ENCODE measurements around the gene FSTL5. TPM values are rescaled to one million over a fixed set of nuclear protein-coding genes. Genes with fewer than 3 reads are reported as not detected.

FSTL5 gene
- total RNA-seq, 1 donor from 2014 or later = not detected

GRCh38 chr4:161629694-161630441 lies 533.9 kb downstream of the FSTL5 start:
- no peak for TF ChIP-seq CTCF (IDR thresholded peaks at IDR 0.05)

GRCh38 chr4:161604516-161605300 lies 559.1 kb downstream of the FSTL5 start:
- no peaks in the 10 kb centered on the region for H3K4me1 ChIP-seq
- ATAC-seq = peak in 1 of 2 donors; percentile 47
- TF ChIP-seq CTCF (IDR thresholded peaks at IDR 0.05) = no peak
- DNase-seq = no peak
- H3K36me3 ChIP-seq = no peaks in the 10 kb centered on the region
- intact Hi-C loops (cut with DNase I) = no loop called here
- no peak overlapping the region for H3K4me3 ChIP-seq
- H3K27me3 ChIP-seq (ENCODE audit: low read depth) = no peaks in the 10 kb centered on the region
- no peaks in the 10 kb centered on the region for H3K9me3 ChIP-seq
- H3K27ac ChIP-seq = no peak overlapping the region

More at GRCh38 chr4:161629694-161630441, 533.9 kb downstream of the FSTL5 start:
- Histone ChIP-seq H3K36me3 (no peaks in the 10 kb centered on the region), H3K9me3 (no peaks in the 10 kb centered on the region), H3K4me3 (no peak overlapping the region), H3K27me3 (ENCODE audit: low read depth) (no peaks in the 10 kb centered on the region), H3K27ac (no peak overlapping the region), H3K4me1 (no peaks in the 10 kb centered on the region)
- no peak for ATAC-seq
- intact Hi-C loops (cut with DNase I) = no loop called here
- no peak for DNase-seq

- no peak for TF ChIP-seq CTCF (IDR thresholded peaks at IDR 0.05)
- intact Hi-C loops (cut with DNase I) = no loop called here
- DNase-seq = no peak
- ATAC-seq = no peak
- no peaks in the 10 kb centered on the region for H3K27me3 ChIP-seq (ENCODE audit: low read depth)
- no peaks in the 10 kb centered on the region for H3K36me3 ChIP-seq
- no peak overlapping the region for H3K27ac ChIP-seq
- H3K4me1 ChIP-seq = no peaks in the 10 kb centered on the region
- H3K9me3 ChIP-seq = no peaks in the 10 kb centered on the region
- H3K4me3 ChIP-seq = no peak overlapping the region
These were observed 562.8 kb downstream of the FSTL5 start for GRCh38 chr4:161601011-161601410.

- Histone ChIP-seq H3K9me3 (no peaks in the 10 kb centered on the region), H3K36me3 (no peaks in the 10 kb centered on the region), H3K4me3 (no peak overlapping the region), H3K27ac (no peak overlapping the region), H3K4me1 (no peaks in the 10 kb centered on the region), H3K27me3 (ENCODE audit: low read depth) (no peaks in the 10 kb centered on the region)
- intact Hi-C loops (cut with DNase I) = no loop called here
- TF ChIP-seq CTCF (IDR thresholded peaks at IDR 0.05) = no peak
- DNase-seq (no peak), ATAC-seq (no peak)
These were observed 568.5 kb downstream of the FSTL5 start for GRCh38 chr4:161595230-161595771.

GRCh38 chr4:161585011-161585410 lies 578.8 kb downstream of the FSTL5 start:
- no peaks in the 10 kb centered on the region for H3K4me1 ChIP-seq

More at GRCh38 chr4:161585011-161585410, 578.8 kb downstream of the FSTL5 start:
- H3K36me3 ChIP-seq = no peaks in the 10 kb centered on the region
- TF ChIP-seq CTCF (IDR thresholded peaks at IDR 0.05) = no peak
- H3K27me3 ChIP-seq (ENCODE audit: low read depth) = no peaks in the 10 kb centered on the region
- intact Hi-C loops (cut with DNase I) = no loop called here
- no peak overlapping the region for H3K27ac ChIP-seq
- H3K4me3 ChIP-seq = no peak overlapping the region
- ATAC-seq (no peak), DNase-seq (no peak)
- H3K9me3 ChIP-seq = no peaks in the 10 kb centered on the region
